Sigmoid colon (tissue), 7 donors: ENCODE data around the gene PUS3. TPM values are rescaled to one million over a fixed set of nuclear protein-coding genes. Genes with fewer than 3 reads are reported as not detected.

Experiments
- DNase-seq: peaks from one replicate; pipeline ENCODE4 v3.0.0-alpha.2; 2019
- H3K27ac ChIP-seq, 4 donors: fragments of 200-600 bp; sonication (generic); one replicate each; pipeline ENCODE4 v1.5.1; 2016 to 2019; ENCODE audit warnings: mild to moderate bottlenecking in 1 of 4
- H3K27me3 ChIP-seq, 3 donors: fragments of 200-600 bp; sonication (generic); one replicate each; pipeline ENCODE4 v1.5.1; 2019; ENCODE audit warnings: mild to moderate bottlenecking in 1 of 3
- H3K36me3 ChIP-seq, 4 donors: fragments of 200-600 bp; sonication (generic); one replicate each; pipeline ENCODE4 v1.5.1; 2016 to 2019
- H3K4me1 ChIP-seq, 4 donors: fragments of 200-600 bp; sonication (generic); one replicate each; pipeline ENCODE4 v1.5.1; 2017 to 2019
- H3K4me3 ChIP-seq, 4 donors: fragments of 200-600 bp; sonication (generic); one replicate each; pipeline ENCODE4 v1.5.1; 2017 to 2019; ENCODE audit warnings: mild to moderate bottlenecking in 2 of 4, moderate library complexity in 1 of 4
- H3K9me3 ChIP-seq, 4 donors: fragments of 200-600 bp in 3 of 4; sonication (generic) in 3 of 4; one replicate each; pipeline versions ENCODE4 v1.5.1 to v1.6.1; 2013 to 2019
- EP300 ChIP-seq, 4 donors: sonication (generic); formaldehyde crosslinking; IDR thresholded peaks; one replicate each; pipeline ENCODE4 v1.6.1; 2017; ENCODE audit warnings: antibody characterized with exemption in 4 of 4
- POLR2A ChIP-seq, 2 donors: fragments of 450-650 bp; IDR thresholded peaks; one replicate each; pipeline ENCODE4 v1.6.1; 2016; ENCODE audit warnings: antibody characterized with exemption in 2 of 2, mild to moderate bottlenecking in 2 of 2, moderate library complexity in 2 of 2
- POLR2AphosphoS5 ChIP-seq, 4 donors: sonication (generic); formaldehyde crosslinking; IDR thresholded peaks; one replicate each; pipeline ENCODE4 v1.6.1; 2017; ENCODE audit warnings: antibody characterized with exemption in 4 of 4
- WGBS, 2 donors: extraction: QIAGEN DNeasy Blood & Tissue Kit; methylation state at CpG; one replicate each; pipeline ENCODE4 v1.1.7; 2013; 5-methylcytosine and 5-hydroxymethylcytosine counted together
- intact Hi-C: fragments of 100-400 bp; cut with DNase I; formaldehyde crosslinking; loops from one replicate; pipeline ENCODE4 v1.15.1; 2023
- polyA plus RNA-seq, 3 donors: library from polyadenylated mRNA; stranded (reverse); fragments of 200-250 nt; gene quantifications; one replicate each; pipeline ENCODE4 v1.2.3, GENCODE V29; 2013
- total RNA-seq, 4 donors: library from RNA; depleted of rRNA; stranded (reverse); fragments of >200 nt; gene quantifications; one replicate each; pipeline ENCODE4 v1.1.0, GENCODE V29; 2016
- TF ChIP-seq, protein P1 (sequence below), 4 experiments: fragments of 450-650 bp in 3 of 4; fragments of 200-600 bp in 1 of 4; IDR thresholded peaks; one replicate each; pipeline ENCODE4 v1.5.1; 2016 to 2019; ENCODE audit warnings: antibody characterized with exemption in 4 of 4, mild to moderate bottlenecking in 3 of 4, moderate library complexity in 2 of 4
- donor health status: healthy with polysubstance abuse.
- donor health status: Bipolar disorder and iron deficiency.
- donor health status: healthy.

Gene PUS3
- total and polyA plus RNA-seq, 7 donors, result 6.4 to 21.6 (median 9.2) TPM

DNA sequence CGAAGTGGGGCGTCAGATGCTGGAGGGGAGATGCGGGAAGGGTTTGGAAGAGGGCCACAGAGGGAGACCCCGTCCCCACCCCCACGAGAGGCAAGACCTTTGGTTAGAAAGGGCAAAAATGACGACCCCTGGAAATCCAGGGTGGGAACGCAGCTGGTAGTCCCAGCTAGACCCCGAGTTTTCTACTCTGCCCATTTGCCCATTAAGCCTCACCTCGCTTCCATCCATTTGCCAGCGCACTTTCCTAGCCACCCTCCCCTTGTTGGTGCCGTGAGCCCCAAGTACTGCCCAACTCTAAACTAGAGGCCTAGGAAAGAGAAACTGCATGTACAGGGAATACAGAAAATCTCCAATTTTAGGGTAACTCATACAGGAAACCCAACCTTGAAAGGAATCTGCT, 1.7 kb upstream of the PUS3 start:
- TF ChIP-seq, protein P1, sequence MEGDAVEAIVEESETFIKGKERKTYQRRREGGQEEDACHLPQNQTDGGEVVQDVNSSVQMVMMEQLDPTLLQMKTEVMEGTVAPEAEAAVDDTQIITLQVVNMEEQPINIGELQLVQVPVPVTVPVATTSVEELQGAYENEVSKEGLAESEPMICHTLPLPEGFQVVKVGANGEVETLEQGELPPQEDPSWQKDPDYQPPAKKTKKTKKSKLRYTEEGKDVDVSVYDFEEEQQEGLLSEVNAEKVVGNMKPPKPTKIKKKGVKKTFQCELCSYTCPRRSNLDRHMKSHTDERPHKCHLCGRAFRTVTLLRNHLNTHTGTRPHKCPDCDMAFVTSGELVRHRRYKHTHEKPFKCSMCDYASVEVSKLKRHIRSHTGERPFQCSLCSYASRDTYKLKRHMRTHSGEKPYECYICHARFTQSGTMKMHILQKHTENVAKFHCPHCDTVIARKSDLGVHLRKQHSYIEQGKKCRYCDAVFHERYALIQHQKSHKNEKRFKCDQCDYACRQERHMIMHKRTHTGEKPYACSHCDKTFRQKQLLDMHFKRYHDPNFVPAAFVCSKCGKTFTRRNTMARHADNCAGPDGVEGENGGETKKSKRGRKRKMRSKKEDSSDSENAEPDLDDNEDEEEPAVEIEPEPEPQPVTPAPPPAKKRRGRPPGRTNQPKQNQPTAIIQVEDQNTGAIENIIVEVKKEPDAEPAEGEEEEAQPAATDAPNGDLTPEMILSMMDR (IDR thresholded peaks at IDR 0.05), result no peak
- no peak for TF ChIP-seq POLR2A (IDR thresholded peaks at IDR 0.05)
- no peak for TF ChIP-seq POLR2AphosphoS5 (IDR thresholded peaks at IDR 0.05)
- no peak for TF ChIP-seq EP300 (IDR thresholded peaks at IDR 0.05)
- no peak for DNase-seq
- peaks cover 18 to 33% (median 26%) of the 10 kb centered on the region in 3 donors for H3K27me3 ChIP-seq
- peaks cover 0 to 8% (median 4%) of the 10 kb centered on the region in 4 donors for H3K36me3 ChIP-seq
- peaks cover 0 to 26% (median 24%) of the 10 kb centered on the region in 4 donors for H3K4me1 ChIP-seq
- H3K4me3 ChIP-seq, result peak overlapping the region in 2 of 4 donors; percentile 9 to 61
- WGBS, 2 donors, result 56 to 71% methylated on average over 11 of the region's 11 CpGs
- H3K9me3 ChIP-seq, result no peaks in the 10 kb centered on the region
- intact Hi-C loops, result no loop called here
- no peak overlapping the region for H3K27ac ChIP-seq

GRCh38 chr11:125903711-125904659, 979 bp upstream of the PUS3 start, which contains the start of gene DDX25:
Gene DDX25, plus strand, starts transcription at chr11:125904508. Its CDS starts 10 bp downstream, at chr11:125904518.
- no peak for DNase-seq
- H3K4me3 ChIP-seq, result peak within 1 kb of the TSS in 3 of 4 donors; percentile 55 to 61 (median 58)
- H3K27ac ChIP-seq, result no peak within 1 kb of the TSS
- peaks cover 0 to 26% (median 24%) of the 10 kb centered on the region in 4 donors for H3K4me1 ChIP-seq
- no peaks in the 10 kb centered on the region for H3K9me3 ChIP-seq
- TF ChIP-seq EP300 (IDR thresholded peaks at IDR 0.05) (no peak), POLR2A (IDR thresholded peaks at IDR 0.05) (no peak), POLR2AphosphoS5 (IDR thresholded peaks at IDR 0.05) (no peak)
- TF ChIP-seq, protein P1 (IDR thresholded peaks at IDR 0.05), result no peak
- WGBS, 2 donors, result 4 to 25% methylated on average over 81 of the region's 81 CpGs
- intact Hi-C loops, result no loop called here
- peaks cover 0 to 14% (median 7%) of the 10 kb centered on the region in 4 donors for H3K36me3 ChIP-seq
- peaks cover 18 to 33% (median 26%) of the 10 kb centered on the region in 3 donors for H3K27me3 ChIP-seq

- 54 to 56% methylated on average over 20 of the region's 20 CpGs for WGBS, 2 donors
- Histone ChIP-seq H3K27me3 (peaks cover 18 to 33% (median 26%) of the 10 kb centered on the region in 3 donors), H3K4me1 (peaks cover 0 to 26% (median 24%) of the 10 kb centered on the region in 4 donors), H3K27ac (peak overlapping the region; percentile 78 to 86 (median 82)), H3K4me3 (peak overlapping the region; percentile 35 to 61 (median 56)), H3K36me3 (peaks cover 0 to 14% (median 7%) of the 10 kb centered on the region in 4 donors), H3K9me3 (no peaks in the 10 kb centered on the region)
- TF ChIP-seq EP300 (IDR thresholded peaks at IDR 0.05), result no peak
- TF ChIP-seq POLR2A (IDR thresholded peaks at IDR 0.05), result no peak
- no peak for TF ChIP-seq POLR2AphosphoS5 (IDR thresholded peaks at IDR 0.05)
- TF ChIP-seq, protein P1 (IDR thresholded peaks at IDR 0.05), result no peak
- no peak for DNase-seq
- intact Hi-C loops, result no loop called here
Observed at GRCh38 chr11:125902277-125902926, 604 bp downstream of the PUS3 start.

DNA sequence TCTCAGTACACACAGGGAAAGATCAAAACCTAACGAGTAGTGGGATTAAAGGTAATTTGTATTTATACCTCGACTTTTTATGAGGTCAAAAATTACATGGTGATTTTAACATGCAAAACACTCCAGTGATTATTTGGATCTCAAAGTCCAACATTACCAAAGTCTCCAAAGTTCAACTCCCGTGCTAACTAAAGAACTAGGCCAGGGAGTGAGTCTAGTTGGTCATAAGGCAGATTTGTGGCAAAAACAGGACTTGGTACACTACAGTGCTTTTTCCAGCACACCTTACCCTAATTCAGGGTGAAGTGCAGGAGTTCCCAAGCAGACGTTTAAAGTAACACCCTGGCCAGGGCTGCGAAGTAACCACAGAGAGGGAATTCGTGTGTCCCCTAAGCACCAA, 1.1 kb downstream of the PUS3 start:
- H3K27ac ChIP-seq, result no peak overlapping the region
- H3K4me3 ChIP-seq, result peak overlapping the region in 1 of 4 donors; percentile 55
- DNase-seq, result no peak
- 71 to 82% methylated on average over 6 of the region's 6 CpGs for WGBS, 2 donors
- peaks cover 18 to 33% (median 26%) of the 10 kb centered on the region in 3 donors for H3K27me3 ChIP-seq
- intact Hi-C loops, result no loop called here
- TF ChIP-seq, protein P1 (IDR thresholded peaks at IDR 0.05), result no peak
- TF ChIP-seq EP300 (IDR thresholded peaks at IDR 0.05), result no peak
- TF ChIP-seq POLR2A (IDR thresholded peaks at IDR 0.05), result no peak
- TF ChIP-seq POLR2AphosphoS5 (IDR thresholded peaks at IDR 0.05), result no peak
- no peaks in the 10 kb centered on the region for H3K9me3 ChIP-seq
- H3K36me3 ChIP-seq, result peaks cover 0 to 14% (median 7%) of the 10 kb centered on the region in 4 donors
- peaks cover 0 to 26% (median 24%) of the 10 kb centered on the region in 4 donors for H3K4me1 ChIP-seq
